ENCODE measurements around the gene GALNT17.

GRCh38 chr7:71612911-71613310 is 481.0 kb downstream of the GALNT17 start:
- TF ChIP-seq CTCF (IDR thresholded peaks at IDR 0.05) (no peak), POLR2A (IDR thresholded peaks at IDR 0.05) (no peak)

All from heart left ventricle (tissue), 13 donors.